Transverse colon (tissue), 4 donors: Measurements from ENCODE around the gene SDHB. TPM values are rescaled to one million over a fixed set of nuclear protein-coding genes. Genes with fewer than 3 reads are reported as not detected.

Experiments
- DNase-seq: peaks from one replicate; pipeline ENCODE4 v3.0.0-alpha.2; 2019
- H3K27ac ChIP-seq, 4 donors: fragments of 200-600 bp; sonication (generic); 2 replicates each; pipeline ENCODE4 v1.5.1; 2016 to 2018; ENCODE audit warnings: inconsistent platforms in 4 of 4
- H3K27me3 ChIP-seq: fragments of 200-600 bp; sonication (generic); 2 replicates; pipeline ENCODE4 v1.5.1; 2017; ENCODE audit warnings: inconsistent platforms
- H3K36me3 ChIP-seq, 4 donors: fragments of 200-600 bp; sonication (generic); 2 replicates each; pipeline ENCODE4 v1.5.1; 2017 to 2019; ENCODE audit warnings: inconsistent platforms in 4 of 4
- H3K4me1 ChIP-seq, 4 donors: fragments of 200-600 bp; sonication (generic); 2 replicates each; pipeline ENCODE4 v1.5.1; 2017 to 2020; ENCODE audit warnings: inconsistent platforms in 4 of 4
- H3K4me3 ChIP-seq, 4 donors: fragments of 200-600 bp; sonication (generic); 1 replicate in 1 of 4; 2 replicates in 3 of 4; pipeline versions ENCODE4 v1.5.1 to v1.6.1; 2017 to 2019; ENCODE audit warnings: inconsistent platforms in 4 of 4
- H3K9me3 ChIP-seq, 2 donors: fragments of 200-600 bp; sonication (generic); 2 replicates each; pipeline ENCODE4 v1.5.1; 2017 to 2019; ENCODE audit warnings: inconsistent platforms in 2 of 2
- CTCF ChIP-seq, 5 experiments: fragments of 200-600 bp in 3 of 5; fragments of 450-650 bp in 2 of 5; sonication (generic) in 3 of 5; IDR thresholded peaks; 1 replicate in 2 of 5; 2 replicates in 3 of 5; pipeline ENCODE4 v1.5.1; 2016 to 2017; ENCODE audit warnings: antibody characterized with exemption in 5 of 5, inconsistent platforms in 3 of 5, mild to moderate bottlenecking in 2 of 5, moderate library complexity in 1 of 5
- EP300 ChIP-seq: sonication (generic); formaldehyde crosslinking; IDR thresholded peaks from one replicate; pipeline ENCODE4 v1.6.1; 2017; ENCODE audit warnings: antibody characterized with exemption, low read depth
- POLR2A ChIP-seq: fragments of 450-650 bp; IDR thresholded peaks from one replicate; pipeline ENCODE4 v1.6.1; 2016; ENCODE audit warnings: antibody characterized with exemption, mild to moderate bottlenecking, moderate library complexity
- POLR2AphosphoS5 ChIP-seq, 3 donors: sonication (generic); formaldehyde crosslinking; IDR thresholded peaks; one replicate each; pipeline ENCODE4 v1.6.1; 2016; ENCODE audit warnings: antibody characterized with exemption in 3 of 3
- WGBS, 2 donors: methylation state at CpG; one replicate each; pipeline ENCODE4 v1.1.5; 2018; ENCODE audit warnings: low coverage in 1 of 2; 5-methylcytosine and 5-hydroxymethylcytosine counted together
- in situ Hi-C, 4 donors: fragments of 200-750 bp; cut with MboI; loops; one replicate each; pipeline versions ENCODE4 v1.15.0 to v1.15.1; 2017; ENCODE audit warnings: low sequenced_read_pairs in 3 of 4, low pct_ligation_motif_present in 1 of 4, low pct_unique_long_range_greater_than_20kb in 1 of 4
- intact Hi-C: fragments of 100-400 bp; cut with DNase I; formaldehyde crosslinking; loops from one replicate; pipeline ENCODE4 v1.15.1; 2023; ENCODE audit warnings: low total_unique reads
- total RNA-seq, 4 donors: library from RNA; depleted of rRNA; stranded (reverse); fragments of >200 nt; gene quantifications; one replicate each; pipeline ENCODE4 v1.1.0, GENCODE V29; 2016

SDHB gene
- total RNA-seq, 4 donors from 2014 or later: 98.7 to 266 (median 153) TPM

DNA sequence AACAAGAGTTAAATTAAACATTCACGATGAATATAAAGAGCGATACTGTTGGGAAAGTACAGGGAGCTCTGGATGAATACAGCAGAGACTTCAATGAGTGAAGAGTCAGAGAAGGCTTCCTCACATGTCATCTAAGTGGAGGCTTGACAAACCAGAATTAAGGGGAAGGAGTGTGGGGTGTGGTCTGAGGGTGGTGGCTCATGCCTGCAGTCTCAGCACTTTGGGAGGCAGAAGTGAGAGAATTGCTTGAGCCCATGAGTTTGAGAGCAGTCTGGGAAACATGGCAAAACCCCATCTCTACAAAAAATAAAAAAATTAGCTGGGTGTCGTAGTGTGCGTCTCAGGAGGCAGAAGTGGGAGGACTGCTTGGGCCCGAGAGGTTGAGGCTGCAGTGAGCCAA lies 8.7 kb downstream of the SDHB start:
- Histone ChIP-seq H3K27ac (peak overlapping the region in 1 of 4 donors; percentile 7), H3K36me3 (peaks cover 0 to 49% (median 22%) of the 10 kb centered on the region in 4 donors), H3K27me3 (no peaks in the 10 kb centered on the region), H3K9me3 (no peaks in the 10 kb centered on the region), H3K4me1 (peaks cover 0 to 17% (median 4%) of the 10 kb centered on the region in 4 donors), H3K4me3 (no peak overlapping the region)
- TF ChIP-seq EP300: no peak
- no peak for TF ChIP-seq POLR2A
- TF ChIP-seq POLR2AphosphoS5 (IDR thresholded peaks at IDR 0.05): no peak
- TF ChIP-seq CTCF (IDR thresholded peaks at IDR 0.05): no peak
- no peak for DNase-seq
- in situ Hi-C loops (loop anchor here in 3 of 4 donors (5.0 to 10.0 kb wide), 3 partner anchors 80 to 90 kb away; no protein-coding TSS in a partner anchor), intact Hi-C loops (loop anchor here (5.0 kb wide), 1 partner anchor 93 kb away; no protein-coding TSS in a partner anchor)
- 63 to 64% methylated on average over 4 to 5 of the region's 5 CpGs for WGBS, 2 donors

DNA sequence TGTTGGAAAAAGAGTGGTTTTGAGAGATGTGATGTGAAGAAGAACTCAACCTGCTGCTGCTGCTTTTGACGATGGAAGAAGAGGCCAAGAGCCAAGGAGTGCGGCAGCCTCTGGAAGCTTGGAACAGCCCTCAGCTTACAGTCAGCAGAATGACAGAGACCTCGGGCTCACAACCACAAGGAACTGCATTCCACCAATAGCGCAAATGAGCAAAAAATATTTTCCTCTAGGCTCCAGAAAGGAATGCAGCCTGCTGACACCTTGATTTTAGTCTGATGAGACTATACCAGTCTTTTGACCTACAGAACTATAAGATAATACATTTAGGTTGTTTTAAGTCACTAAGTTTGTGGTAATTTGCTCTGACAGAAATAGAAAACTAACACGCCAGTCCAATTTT lies 10.2 kb downstream of the SDHB start:
- Histone ChIP-seq H3K4me1 (peaks cover 0 to 17% (median 4%) of the 10 kb centered on the region in 4 donors), H3K27ac (no peak overlapping the region), H3K27me3 (no peaks in the 10 kb centered on the region), H3K9me3 (no peaks in the 10 kb centered on the region), H3K36me3 (peaks cover 0 to 55% (median 26%) of the 10 kb centered on the region in 4 donors), H3K4me3 (no peak overlapping the region)
- 72 to 85% methylated on average over 5 of the region's 5 CpGs for WGBS, 2 donors
- no peak for TF ChIP-seq CTCF (IDR thresholded peaks at IDR 0.05)
- in situ Hi-C loops (loop anchor here in 2 of 4 donors (10.0 kb wide), 2 partner anchors 79 to 89 kb away; no protein-coding TSS in a partner anchor), intact Hi-C loops (no loop called here)
- DNase-seq: no peak

- no peak for DNase-seq
- Histone ChIP-seq H3K27me3 (no peaks in the 10 kb centered on the region), H3K9me3 (no peaks in the 10 kb centered on the region), H3K4me3 (no peak overlapping the region), H3K4me1 (peaks cover 0 to 3% (median 0%) of the 10 kb centered on the region in 4 donors), H3K27ac (no peak overlapping the region), H3K36me3 (peaks cover 0 to 66% (median 28%) of the 10 kb centered on the region in 4 donors)
- in situ Hi-C loops: loop anchor here in 2 of 4 donors (10.0 kb wide), 2 partner anchors 75 to 85 kb away; no protein-coding TSS in a partner anchor
- WGBS, 2 donors: 83% methylated on average over 1 of the region's 1 CpG; no CpG with 5 or more reads in 1 of the 2 donors
- intact Hi-C loops: no loop called here
- no peak for TF ChIP-seq CTCF (IDR thresholded peaks at IDR 0.05)
- no peak for TF ChIP-seq POLR2A
- no peak for TF ChIP-seq EP300
- TF ChIP-seq POLR2AphosphoS5 (IDR thresholded peaks at IDR 0.05): no peak
These were observed 13.7 kb downstream of the SDHB start for GRCh38 chr1:17040135-17040534.

DNA sequence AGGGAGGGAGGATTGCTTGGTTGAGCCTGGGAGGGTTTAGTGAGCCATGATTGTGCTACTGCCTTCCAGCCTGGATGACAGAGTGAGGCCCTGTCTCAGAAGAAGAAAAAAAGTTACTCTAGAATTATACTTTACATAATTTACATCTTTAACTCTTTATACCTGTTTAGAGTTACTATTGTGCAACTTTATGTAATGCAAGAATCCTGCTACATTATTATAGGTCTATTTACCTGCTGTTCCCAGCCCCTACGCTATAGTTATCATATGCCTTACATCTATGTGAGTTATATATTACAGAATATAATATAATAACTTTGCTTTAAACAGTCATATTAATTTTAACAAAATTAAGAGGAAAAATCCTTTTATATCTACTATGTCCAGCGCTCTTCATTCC lies 14.3 kb downstream of the SDHB start:
- Histone ChIP-seq H3K36me3 (peaks cover 0 to 66% (median 25%) of the 10 kb centered on the region in 4 donors), H3K4me1 (no peaks in the 10 kb centered on the region), H3K27ac (no peak overlapping the region), H3K4me3 (no peak overlapping the region), H3K27me3 (no peaks in the 10 kb centered on the region), H3K9me3 (no peaks in the 10 kb centered on the region)
- in situ Hi-C loops: no loop called here
- intact Hi-C loops: no loop called here
- no peak for TF ChIP-seq POLR2AphosphoS5 (IDR thresholded peaks at IDR 0.05)
- no peak for TF ChIP-seq POLR2A
- 90 to 95% methylated on average over 2 of the region's 2 CpGs for WGBS, 2 donors
- no peak for DNase-seq

GRCh38 chr1:17033481-17033880 lies 20.4 kb downstream of the SDHB start:
- TF ChIP-seq POLR2AphosphoS5 (IDR thresholded peaks at IDR 0.05): no peak
- no peak for TF ChIP-seq EP300
- no peak for DNase-seq
- Histone ChIP-seq H3K9me3 (no peaks in the 10 kb centered on the region), H3K4me3 (no peak overlapping the region), H3K36me3 (peaks cover 0 to 42% (median 17%) of the 10 kb centered on the region in 4 donors), H3K27ac (no peak overlapping the region), H3K27me3 (no peaks in the 10 kb centered on the region), H3K4me1 (no peaks in the 10 kb centered on the region)
- WGBS, 2 donors: 64 to 86% methylated on average over 3 to 4 of the region's 4 CpGs
- in situ Hi-C loops (no loop called here), intact Hi-C loops (no loop called here)
